ENCODE results near the gene HOXD3. TPM values are rescaled to one million over a fixed set of nuclear protein-coding genes. Genes with fewer than 3 reads are reported as not detected.

The HOXD3 gene
- total RNA-seq, 6 donors from 2014 or later = 0.49 to 0.57 (median 0.49) TPM; not detected in 3

- peaks cover 0 to 48% (median 18%) of the 10 kb centered on the region in 4 donors for H3K27me3 ChIP-seq
These were observed 9.2 kb downstream of the HOXD3 start for GRCh38 chr2:176166272-176166671.

GRCh38 chr2:176167398-176167797, 10.3 kb downstream of the HOXD3 start:
- no peak for DNase-seq
- ATAC-seq (ENCODE audit: low FRiP score in 2 of 2) = no peak
- TF ChIP-seq EP300 (IDR thresholded peaks at IDR 0.05) (no peak), POLR2AphosphoS5 (IDR thresholded peaks at IDR 0.05) (no peak), CTCF (IDR thresholded peaks at IDR 0.05) (no peak), POLR2A (IDR thresholded peaks at IDR 0.05) (no peak)
- Histone ChIP-seq H3K9me3 (no peaks in the 10 kb centered on the region), H3K27ac (no peak overlapping the region), H3K4me1 (peaks cover 8 to 20% (median 9%) of the 10 kb centered on the region in 4 donors), H3K27me3 (peaks cover 0 to 49% (median 20%) of the 10 kb centered on the region in 4 donors), H3K4me3 (no peak overlapping the region), H3K36me3 (no peaks in the 10 kb centered on the region)
- 54 to 55% methylated on average over 1 of the region's 1 CpG for WGBS, 2 donors

More at GRCh38 chr2:176166272-176166671, 9.2 kb downstream of the HOXD3 start:
- H3K4me1 ChIP-seq = peaks cover 0 to 8% (median 3%) of the 10 kb centered on the region in 4 donors
- no peak for ATAC-seq (ENCODE audit: low FRiP score in 2 of 2)
- H3K36me3 ChIP-seq = no peaks in the 10 kb centered on the region
- 33 to 34% methylated on average over 2 of the region's 2 CpGs for WGBS, 2 donors
- DNase-seq = no peak
- no peak for TF ChIP-seq POLR2A (IDR thresholded peaks at IDR 0.05)
- no peak for TF ChIP-seq POLR2AphosphoS5 (IDR thresholded peaks at IDR 0.05)
- no peak for TF ChIP-seq EP300 (IDR thresholded peaks at IDR 0.05)
- no peak for TF ChIP-seq CTCF (IDR thresholded peaks at IDR 0.05)
- H3K27ac ChIP-seq = no peak overlapping the region
- H3K9me3 ChIP-seq = no peaks in the 10 kb centered on the region
- no peak overlapping the region for H3K4me3 ChIP-seq

- no peaks in the 10 kb centered on the region for H3K9me3 ChIP-seq
- H3K36me3 ChIP-seq = no peaks in the 10 kb centered on the region
- ATAC-seq (ENCODE audit: low FRiP score in 2 of 2) = no peak
- peaks cover 0 to 37% (median 18%) of the 10 kb centered on the region in 4 donors for H3K27me3 ChIP-seq
- TF ChIP-seq EP300 (IDR thresholded peaks at IDR 0.05) = no peak
- TF ChIP-seq POLR2A (IDR thresholded peaks at IDR 0.05) = no peak
- TF ChIP-seq CTCF (IDR thresholded peaks at IDR 0.05) = no peak
- no peak for TF ChIP-seq POLR2AphosphoS5 (IDR thresholded peaks at IDR 0.05)
- no peak overlapping the region for H3K4me3 ChIP-seq
- WGBS, 2 donors = 88% methylated on average over 5 of the region's 5 CpGs; no CpG with 5 or more reads in 1 of the 2 donors
- DNase-seq = no peak
- H3K4me1 ChIP-seq = peaks cover 8 to 21% (median 9%) of the 10 kb centered on the region in 4 donors
- H3K27ac ChIP-seq = no peak overlapping the region
These were observed 12.1 kb downstream of the HOXD3 start for GRCh38 chr2:176169181-176169580.

GRCh38 chr2:176169711-176170110, 12.6 kb downstream of the HOXD3 start:
- H3K9me3 ChIP-seq = no peaks in the 10 kb centered on the region
- H3K27me3 ChIP-seq = peaks cover 0 to 35% (median 17%) of the 10 kb centered on the region in 4 donors
- DNase-seq = no peak

More at GRCh38 chr2:176169711-176170110, 12.6 kb downstream of the HOXD3 start:
- H3K4me1 ChIP-seq = peaks cover 8 to 21% (median 9%) of the 10 kb centered on the region in 4 donors
- H3K36me3 ChIP-seq = no peaks in the 10 kb centered on the region
- H3K27ac ChIP-seq = no peak overlapping the region
- H3K4me3 ChIP-seq = no peak overlapping the region
- TF ChIP-seq CTCF (IDR thresholded peaks at IDR 0.05) (no peak), POLR2A (IDR thresholded peaks at IDR 0.05) (no peak), EP300 (IDR thresholded peaks at IDR 0.05) (no peak), POLR2AphosphoS5 (IDR thresholded peaks at IDR 0.05) (no peak)
- no peak for ATAC-seq (ENCODE audit: low FRiP score in 2 of 2)
- 67 to 68% methylated on average over 2 of the region's 2 CpGs for WGBS, 2 donors

Measured in upper lobe of left lung (tissue), 6 donors.